GM12873 (cell line): ENCODE results near the gene SEPTIN5.

ENCODE experiments used
- TF ChIP-seq, protein P1 (sequence below): IDR thresholded peaks from 2 replicates; pipeline ENCODE4 v1.5.1; 2012; ENCODE audit warnings: low read depth, mild to moderate bottlenecking, moderate library complexity, low read length, control low read depth; ENCODE audit not compliant: insufficient read depth; ENCODE audit errors: missing control alignments

SEPTIN5 gene

DNA sequence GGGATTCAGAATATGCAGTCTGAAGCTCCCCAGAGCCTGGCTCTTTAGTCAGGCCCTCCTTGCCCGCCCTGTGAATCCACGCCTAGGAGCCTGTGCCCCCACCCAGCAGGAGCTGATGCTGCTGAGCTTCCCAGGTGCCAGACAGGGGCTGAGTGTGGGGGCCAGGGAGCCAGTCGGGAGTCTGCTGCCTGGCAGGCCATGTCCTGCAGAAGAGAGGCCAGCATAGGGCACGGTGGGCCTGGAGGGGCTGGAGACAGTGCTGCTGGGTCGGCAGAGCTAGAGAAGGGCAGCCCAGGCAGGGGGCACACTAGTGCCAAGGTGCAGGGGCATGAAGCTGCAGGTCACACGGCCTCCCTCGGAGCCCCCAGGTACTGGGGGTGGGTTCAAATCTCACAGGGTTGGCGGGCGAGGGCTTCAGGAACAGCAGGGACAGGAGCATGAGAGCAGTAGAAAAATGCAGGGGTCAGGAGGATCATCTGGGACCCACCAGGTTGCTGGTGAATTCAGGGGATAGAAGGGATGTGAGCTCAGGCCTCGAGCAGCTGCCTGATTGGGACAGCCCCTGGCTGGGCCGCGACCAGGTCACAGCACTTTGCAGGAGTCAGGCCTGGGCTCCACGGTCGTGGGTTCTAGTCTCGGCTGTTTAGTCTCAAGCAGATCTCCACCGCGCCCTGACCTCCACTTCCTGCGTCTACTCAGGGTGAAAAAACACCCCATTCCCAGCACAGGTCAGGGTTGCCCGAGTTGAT, 4.1 kb upstream of the SEPTIN5 start:
- TF ChIP-seq, protein P1, sequence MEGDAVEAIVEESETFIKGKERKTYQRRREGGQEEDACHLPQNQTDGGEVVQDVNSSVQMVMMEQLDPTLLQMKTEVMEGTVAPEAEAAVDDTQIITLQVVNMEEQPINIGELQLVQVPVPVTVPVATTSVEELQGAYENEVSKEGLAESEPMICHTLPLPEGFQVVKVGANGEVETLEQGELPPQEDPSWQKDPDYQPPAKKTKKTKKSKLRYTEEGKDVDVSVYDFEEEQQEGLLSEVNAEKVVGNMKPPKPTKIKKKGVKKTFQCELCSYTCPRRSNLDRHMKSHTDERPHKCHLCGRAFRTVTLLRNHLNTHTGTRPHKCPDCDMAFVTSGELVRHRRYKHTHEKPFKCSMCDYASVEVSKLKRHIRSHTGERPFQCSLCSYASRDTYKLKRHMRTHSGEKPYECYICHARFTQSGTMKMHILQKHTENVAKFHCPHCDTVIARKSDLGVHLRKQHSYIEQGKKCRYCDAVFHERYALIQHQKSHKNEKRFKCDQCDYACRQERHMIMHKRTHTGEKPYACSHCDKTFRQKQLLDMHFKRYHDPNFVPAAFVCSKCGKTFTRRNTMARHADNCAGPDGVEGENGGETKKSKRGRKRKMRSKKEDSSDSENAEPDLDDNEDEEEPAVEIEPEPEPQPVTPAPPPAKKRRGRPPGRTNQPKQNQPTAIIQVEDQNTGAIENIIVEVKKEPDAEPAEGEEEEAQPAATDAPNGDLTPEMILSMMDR = no peak

DNA sequence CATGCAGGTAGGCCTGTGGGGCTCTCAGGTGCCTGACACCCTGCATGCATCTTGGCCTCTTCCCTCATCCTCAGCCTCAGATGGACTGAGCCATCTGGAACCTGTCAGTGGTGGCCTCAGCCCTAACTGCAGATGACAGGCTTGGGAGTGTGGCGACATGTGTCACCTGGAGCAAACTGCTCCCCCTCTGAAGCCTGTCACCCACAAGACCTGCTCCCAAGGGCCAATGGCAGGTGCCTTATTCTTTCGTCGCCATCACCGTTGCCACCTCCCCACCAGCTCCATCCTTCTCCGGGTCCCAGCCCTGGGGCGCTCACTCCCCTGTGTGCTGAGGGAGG, 3.6 kb upstream of the SEPTIN5 start:
- TF ChIP-seq, protein P1 = no peak

DNA sequence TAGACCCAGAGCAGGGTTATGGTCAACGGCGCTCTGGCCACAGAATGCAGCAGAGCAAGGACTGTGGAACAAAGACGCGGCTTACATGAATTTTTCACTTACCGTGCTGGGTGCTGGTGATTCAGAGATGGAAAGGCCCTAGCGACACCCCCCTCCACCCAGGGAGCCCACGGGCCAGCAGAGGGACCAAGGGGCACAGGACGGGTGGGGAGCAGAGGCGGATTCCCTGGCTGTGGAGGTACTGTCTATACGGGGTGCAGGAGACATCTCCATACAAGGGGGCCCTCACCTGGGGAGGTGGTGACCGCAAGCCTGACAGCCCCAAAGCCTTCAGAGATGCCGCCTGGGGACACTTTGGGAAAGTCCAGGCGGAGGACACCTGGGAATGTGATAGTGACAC, 1.1 kb upstream of the SEPTIN5 start:
- TF ChIP-seq, protein P1 = no peak

DNA sequence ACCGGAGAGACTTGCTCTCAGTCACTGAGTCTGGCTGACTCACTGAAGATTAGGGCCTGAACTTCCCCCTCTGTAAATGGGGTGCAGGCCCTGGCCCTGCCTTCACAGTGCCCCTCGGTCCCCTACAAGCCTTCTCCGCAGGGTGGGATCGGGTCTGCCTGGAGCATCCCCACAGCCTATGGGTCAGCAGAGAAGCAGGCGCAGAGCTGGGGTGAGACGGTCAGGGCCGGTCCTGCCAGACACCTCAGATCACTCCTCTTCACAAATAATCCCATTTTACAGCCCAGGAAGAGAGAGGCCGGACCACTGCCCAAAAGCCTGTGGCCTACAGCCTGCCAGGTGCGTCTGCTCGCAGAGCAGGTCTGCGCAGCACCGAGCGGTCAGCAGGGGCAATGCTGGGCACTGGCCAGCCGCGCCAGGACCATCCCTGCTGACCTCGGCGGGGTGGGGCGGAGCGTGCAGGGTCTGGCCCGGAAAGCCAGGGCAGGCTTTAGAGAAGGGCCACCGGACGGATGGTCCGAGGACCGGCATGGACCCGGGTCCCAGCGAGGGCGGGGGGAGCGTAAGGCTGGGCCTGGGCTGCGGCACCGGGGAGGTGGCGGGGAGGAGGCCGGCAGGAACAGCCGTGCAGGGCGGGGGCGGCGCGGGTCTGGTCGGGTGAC, 522 bp upstream of the SEPTIN5 start:
- TF ChIP-seq, protein P1 = no peak

DNA sequence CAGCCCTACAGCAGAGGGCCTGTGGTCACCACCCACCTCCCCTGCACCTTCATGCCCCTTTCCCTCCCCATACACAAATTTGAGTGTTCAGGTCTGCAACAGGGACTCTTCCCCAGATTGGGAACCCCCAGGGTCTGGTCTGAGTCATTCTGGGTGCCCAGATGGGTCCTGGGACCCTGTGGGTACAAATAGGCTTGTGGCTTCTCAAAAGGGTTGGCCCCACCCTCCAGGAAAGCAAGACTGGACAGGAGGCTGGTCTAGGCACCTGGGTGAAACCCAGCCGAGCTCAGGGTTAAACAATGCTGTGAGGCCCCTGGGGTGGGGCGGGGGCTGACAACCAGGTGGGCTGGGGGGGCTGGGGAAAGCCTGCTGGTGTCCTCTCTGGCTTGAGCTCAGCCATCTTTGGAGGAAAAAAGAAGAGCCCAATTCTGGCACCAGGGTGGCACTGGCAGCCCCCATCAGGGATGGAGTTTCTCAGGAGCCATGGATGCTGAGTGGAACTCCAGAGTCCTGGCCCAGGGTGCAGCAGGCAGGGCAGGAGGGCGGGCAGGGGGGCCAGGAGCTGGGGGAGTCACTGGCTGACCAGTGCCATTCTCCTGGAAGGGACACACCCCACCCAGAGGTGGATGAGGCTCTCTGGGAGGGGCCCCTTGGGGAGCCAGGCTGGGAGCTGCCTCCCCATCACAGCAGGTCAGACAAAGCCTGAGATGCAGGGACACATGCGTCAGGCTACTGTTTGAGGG, 1.1 kb downstream of the SEPTIN5 start:
- TF ChIP-seq, protein P1 = no peak

DNA sequence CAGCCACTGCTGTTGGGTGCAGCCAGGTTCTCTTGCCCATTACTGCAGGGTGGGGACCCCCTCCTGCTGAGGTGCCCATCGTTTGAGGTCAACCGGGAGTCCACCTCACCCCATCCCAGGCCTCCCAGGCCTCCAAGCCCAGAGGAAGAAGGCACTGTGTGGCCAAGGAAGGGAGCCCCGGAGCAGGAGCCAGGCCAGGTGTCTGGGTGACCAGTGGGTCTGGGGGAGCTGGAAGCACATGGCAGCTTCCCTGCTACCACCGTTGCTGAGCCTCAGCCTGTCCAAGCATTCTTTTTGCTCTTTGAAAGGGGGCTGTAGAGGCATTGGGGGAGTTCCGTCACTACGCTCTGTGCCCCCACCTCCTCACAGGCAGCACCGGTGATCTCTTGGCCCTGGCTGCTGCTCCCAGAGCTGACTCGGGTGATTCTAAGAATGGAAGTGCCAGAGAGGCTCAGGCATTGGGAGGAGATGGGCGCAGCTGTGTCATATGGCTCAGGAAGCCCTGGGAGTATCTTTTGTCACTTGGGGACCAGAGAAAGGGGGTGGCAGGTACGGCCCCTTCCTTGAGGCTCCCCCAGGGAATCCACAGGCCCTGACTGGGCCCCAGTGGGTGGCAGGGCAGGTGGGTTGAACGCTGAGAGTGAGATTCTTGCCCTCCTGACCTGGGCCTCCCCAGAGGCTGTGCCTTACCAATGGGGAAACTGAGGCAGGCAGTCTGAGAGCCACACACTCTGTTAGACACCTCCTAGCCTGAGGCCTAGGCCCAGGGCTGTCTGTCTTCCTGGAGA, 1.9 kb downstream of the SEPTIN5 start:
- TF ChIP-seq, protein P1 = no peak

DNA sequence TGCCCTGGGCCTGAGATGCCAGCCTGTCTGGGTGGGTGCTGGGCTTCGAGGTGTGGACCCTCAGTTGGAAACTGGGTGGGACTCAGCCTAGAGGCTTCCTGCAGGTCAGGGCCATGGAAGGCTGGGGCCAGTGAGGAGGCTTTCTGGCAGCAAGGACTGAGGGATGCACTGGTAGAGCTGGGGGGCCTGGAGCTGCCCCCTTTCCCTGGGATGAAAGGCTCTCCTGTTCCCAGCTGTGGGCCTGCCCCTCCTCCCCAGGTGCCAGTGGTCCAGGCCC, 2.5 kb downstream of the SEPTIN5 start:
- TF ChIP-seq, protein P1 = no peak
